LNCaP clone FGC (cell line): ENCODE results near the gene IRX4.

ENCODE experiments used
- DNase-seq: peaks from one replicate; pipeline ENCODE4 v3.0.0-alpha.2; 2011; ENCODE audit warnings: low read depth
- H3K4me3 ChIP-seq: 2 replicates; pipeline ENCODE4 v1.5.1; 2011; ENCODE audit warnings: mild to moderate bottlenecking, low read depth, low read length, control low read depth
- TF ChIP-seq, protein P1 (sequence below): IDR thresholded peaks from 2 replicates; pipeline ENCODE4 v1.5.1; 2012; ENCODE audit warnings: mild to moderate bottlenecking; ENCODE audit not compliant: control insufficient read depth, insufficient read depth; ENCODE audit errors: extremely low read depth

Gene IRX4

DNA sequence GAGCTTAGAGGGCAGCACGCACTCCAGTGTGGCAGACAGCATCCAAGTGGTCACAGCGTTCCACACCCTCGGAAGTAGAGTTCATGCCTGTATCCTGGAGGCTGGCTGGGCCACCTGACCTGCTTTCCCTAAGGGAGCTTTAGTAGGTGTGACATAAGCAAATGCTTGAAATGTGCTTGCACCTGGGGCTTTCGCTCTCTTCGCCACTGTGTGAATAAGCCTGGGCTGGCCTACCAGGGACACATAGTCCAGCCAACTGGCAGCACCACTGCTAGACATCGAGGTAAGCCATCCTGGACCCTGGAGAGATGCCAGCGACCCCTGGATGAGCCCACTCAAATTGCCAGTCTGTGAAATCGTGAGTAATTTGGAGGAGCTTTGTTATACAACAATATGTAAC lies 24.9 kb upstream of the IRX4 start:
- no peak overlapping the region for H3K4me3 ChIP-seq
- TF ChIP-seq, protein P1, sequence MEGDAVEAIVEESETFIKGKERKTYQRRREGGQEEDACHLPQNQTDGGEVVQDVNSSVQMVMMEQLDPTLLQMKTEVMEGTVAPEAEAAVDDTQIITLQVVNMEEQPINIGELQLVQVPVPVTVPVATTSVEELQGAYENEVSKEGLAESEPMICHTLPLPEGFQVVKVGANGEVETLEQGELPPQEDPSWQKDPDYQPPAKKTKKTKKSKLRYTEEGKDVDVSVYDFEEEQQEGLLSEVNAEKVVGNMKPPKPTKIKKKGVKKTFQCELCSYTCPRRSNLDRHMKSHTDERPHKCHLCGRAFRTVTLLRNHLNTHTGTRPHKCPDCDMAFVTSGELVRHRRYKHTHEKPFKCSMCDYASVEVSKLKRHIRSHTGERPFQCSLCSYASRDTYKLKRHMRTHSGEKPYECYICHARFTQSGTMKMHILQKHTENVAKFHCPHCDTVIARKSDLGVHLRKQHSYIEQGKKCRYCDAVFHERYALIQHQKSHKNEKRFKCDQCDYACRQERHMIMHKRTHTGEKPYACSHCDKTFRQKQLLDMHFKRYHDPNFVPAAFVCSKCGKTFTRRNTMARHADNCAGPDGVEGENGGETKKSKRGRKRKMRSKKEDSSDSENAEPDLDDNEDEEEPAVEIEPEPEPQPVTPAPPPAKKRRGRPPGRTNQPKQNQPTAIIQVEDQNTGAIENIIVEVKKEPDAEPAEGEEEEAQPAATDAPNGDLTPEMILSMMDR = no peak
- no peak for DNase-seq

DNA sequence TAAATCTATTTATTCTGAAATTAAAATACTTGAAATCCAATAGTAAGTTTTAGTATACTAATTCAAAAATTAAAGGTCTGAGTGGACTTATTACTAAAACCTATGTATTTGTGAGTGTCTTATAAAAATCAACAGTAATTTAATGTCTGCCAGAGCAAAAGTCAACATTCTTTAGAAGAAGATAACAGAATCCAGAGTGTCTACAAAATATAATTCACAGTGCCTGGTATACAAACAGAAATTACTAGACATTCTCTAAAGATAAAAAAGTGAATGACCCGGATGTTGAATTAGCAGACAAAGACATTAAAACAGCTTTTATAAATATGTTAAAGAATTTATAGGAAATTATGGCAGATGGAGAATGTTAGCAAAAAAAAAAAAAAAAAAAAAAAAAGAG lies 22.4 kb upstream of the IRX4 start:
- TF ChIP-seq, protein P1 = no peak
- no peak overlapping the region for H3K4me3 ChIP-seq
- DNase-seq = no peak

DNA sequence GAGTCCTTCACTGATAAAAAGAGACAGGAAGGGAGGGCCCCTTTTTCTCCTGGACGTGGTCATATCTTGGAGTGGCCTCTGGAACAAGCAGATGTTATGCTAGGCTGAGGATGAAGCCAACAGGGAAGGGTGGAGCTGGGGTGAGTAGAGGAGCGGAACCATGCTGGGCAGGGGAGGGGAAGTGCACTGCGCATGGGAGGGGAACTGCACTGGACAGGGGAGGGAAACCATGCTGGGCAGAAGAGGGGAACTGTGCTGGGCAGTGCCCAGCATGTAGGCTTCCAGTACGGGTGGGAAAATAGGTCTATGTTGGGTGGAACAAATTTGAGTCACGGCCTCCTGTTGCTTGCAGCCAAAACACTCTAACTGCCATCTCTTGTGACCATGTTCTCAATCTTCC lies 19.3 kb upstream of the IRX4 start:
- TF ChIP-seq, protein P1 = no peak
- H3K4me3 ChIP-seq = no peak overlapping the region
- DNase-seq = no peak

DNA sequence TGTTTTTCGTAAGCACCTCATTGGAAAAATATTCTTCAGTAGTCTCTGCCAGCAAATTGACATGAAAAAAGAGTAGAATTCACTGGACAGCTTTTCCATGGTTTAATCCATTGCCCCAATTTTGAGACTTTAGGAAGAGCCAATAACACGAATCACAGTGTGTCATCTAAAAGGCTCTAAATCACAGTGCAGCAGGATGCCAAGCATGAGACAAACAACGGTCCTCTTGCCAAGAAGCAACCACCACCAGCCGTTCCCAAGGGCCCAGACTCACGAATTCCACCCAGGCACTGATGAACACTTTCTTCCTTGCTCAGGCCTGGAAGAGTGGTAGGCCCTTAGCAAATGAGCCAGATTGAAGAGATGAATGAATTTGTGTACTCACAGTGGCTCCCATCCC lies 18.3 kb upstream of the IRX4 start:
- no peak for DNase-seq
- H3K4me3 ChIP-seq = no peak overlapping the region
- TF ChIP-seq, protein P1 = no peak

DNA sequence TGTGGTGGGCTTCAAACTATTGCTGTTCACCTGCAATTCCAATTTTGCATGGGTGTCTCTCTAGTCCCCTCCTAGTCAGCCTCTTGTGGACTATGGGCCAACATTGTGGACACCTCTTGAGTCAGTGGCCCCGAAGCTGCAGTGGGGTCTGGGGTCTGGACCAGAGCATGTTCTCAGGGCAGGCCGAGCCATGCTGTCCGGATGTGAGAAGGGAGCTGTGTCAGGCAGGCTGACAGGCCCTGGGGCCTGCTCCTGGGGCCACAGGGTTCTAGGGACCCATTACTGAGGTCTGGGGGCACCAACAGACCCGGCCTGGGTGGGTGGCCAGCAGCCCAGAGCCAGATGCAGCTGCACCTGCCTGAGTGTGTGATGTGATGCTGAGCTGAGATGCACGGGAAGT lies 16.5 kb upstream of the IRX4 start:
- DNase-seq = no peak
- TF ChIP-seq, protein P1 = no peak

GRCh38 chr5:1897816-1898450 lies 15.2 kb upstream of the IRX4 start:
- DNase-seq = no peak
- H3K4me3 ChIP-seq = no peak overlapping the region
- TF ChIP-seq, protein P1 = no peak

More for the DNA sequence above, 16.5 kb upstream of the IRX4 start:
- no peak overlapping the region for H3K4me3 ChIP-seq

- TF ChIP-seq, protein P1 = no peak
- H3K4me3 ChIP-seq = no peak overlapping the region
- no peak for DNase-seq
Observed at GRCh38 chr5:1897386-1897785, 14.7 kb upstream of the IRX4 start.
